OCI-LY1 (cell line): ENCODE measurements around the gene CDH20.

Source experiments
- H2AFZ ChIP-seq: fragments of 200-600 bp; sonication (generic), shearing (Covaris generic); 2 replicates; pipeline ENCODE4 v1.6.0; 2014; ENCODE audit warnings: antibody characterized with exemption, mild to moderate bottlenecking, low read length
- H3F3A ChIP-seq: fragments of 200-600 bp; sonication (generic), shearing (Covaris generic); 2 replicates; pipeline ENCODE4 v1.6.0; 2014; ENCODE audit warnings: mild to moderate bottlenecking, antibody characterized with exemption, low read length, moderate library complexity; ENCODE audit not compliant: insufficient read depth
- H3K27ac ChIP-seq: fragments of 200-600 bp; sonication (generic); 2 replicates; pipeline ENCODE4 v1.5.1; 2014; ENCODE audit warnings: low read length, mixed run types, mild to moderate bottlenecking, low read depth; ENCODE audit not compliant: poor library complexity, severe bottlenecking
- H3K27me3 ChIP-seq: fragments of 200-600 bp; sonication (generic); 2 replicates; pipeline ENCODE4 v1.6.0; 2014; ENCODE audit warnings: antibody characterized with exemption, mild to moderate bottlenecking, low read length, moderate library complexity; ENCODE audit not compliant: insufficient read depth
- H3K36me3 ChIP-seq: fragments of 200-600 bp; sonication (generic); 2 replicates; pipeline ENCODE4 v1.6.1; 2014; ENCODE audit warnings: mild to moderate bottlenecking, antibody characterized with exemption, low read length, moderate library complexity, mixed read lengths; ENCODE audit not compliant: insufficient read depth
- H3K4me1 ChIP-seq: fragments of 200-600 bp; sonication (generic); 2 replicates; pipeline ENCODE4 v1.5.1; 2014; ENCODE audit warnings: mild to moderate bottlenecking, low read length, moderate library complexity; ENCODE audit not compliant: insufficient read depth, severe bottlenecking
- H3K4me2 ChIP-seq: fragments of 200-600 bp; sonication (generic), shearing (Covaris generic); 2 replicates; pipeline ENCODE4 v1.6.1; 2014; ENCODE audit warnings: low read length
- H3K4me3 ChIP-seq: fragments of 200-600 bp; sonication (generic); 2 replicates; pipeline ENCODE4 v1.5.1; 2014; ENCODE audit warnings: low read length, low read depth, mild to moderate bottlenecking, mixed read lengths; ENCODE audit not compliant: poor library complexity, severe bottlenecking
- H3K79me2 ChIP-seq: fragments of 200-600 bp; shearing (Covaris generic); 2 replicates; pipeline ENCODE4 v1.6.1; 2016; ENCODE audit warnings: mixed run types, low read length, mixed read lengths; ENCODE audit not compliant: insufficient read depth
- H3K9ac ChIP-seq: fragments of 200-600 bp; sonication (generic), shearing (Covaris generic); 2 replicates; pipeline ENCODE4 v1.6.1; 2014; ENCODE audit warnings: mild to moderate bottlenecking, low read length, mixed read lengths
- H3K9me2 ChIP-seq: fragments of 200-600 bp; sonication (generic), shearing (Covaris generic); 2 replicates; pipeline ENCODE4 v1.6.1; 2014; ENCODE audit warnings: low read depth, mild to moderate bottlenecking, low read length, mixed read lengths
- H3K9me3 ChIP-seq: fragments of 200-600 bp; shearing (Covaris generic); 2 replicates; pipeline ENCODE4 v1.6.1; 2014; ENCODE audit warnings: low read length, mixed read lengths
- H4K20me1 ChIP-seq: fragments of 200-600 bp; sonication (generic), shearing (Covaris generic); 2 replicates; pipeline ENCODE4 v1.6.0; 2016; ENCODE audit warnings: mild to moderate bottlenecking, low read length; ENCODE audit not compliant: insufficient read depth
- CTCF ChIP-seq: fragments of 200-600 bp; sonication (generic), shearing (Covaris generic); IDR thresholded peaks from 2 replicates; pipeline ENCODE4 v1.5.1; 2017; ENCODE audit warnings: mild to moderate bottlenecking, antibody characterized with exemption, low read length, moderate library complexity, mixed read lengths
- EZH2 ChIP-seq: fragments of 200-600 bp; sonication (generic), shearing (Covaris generic); IDR thresholded peaks from 2 replicates; pipeline ENCODE4 v1.8.0; 2017; ENCODE audit warnings: borderline replicate concordance, mixed run types, mild to moderate bottlenecking, antibody characterized with exemption, low read length, moderate library complexity, mixed read lengths

Gene CDH20

GRCh38 chr18:61464551-61465142 is 131.4 kb downstream of the CDH20 start:
- no peak overlapping the region for H3K27ac ChIP-seq
- no peak for TF ChIP-seq EZH2
- TF ChIP-seq CTCF: no peak
- no peak overlapping the region for H2AFZ ChIP-seq
- no peaks in the 10 kb centered on the region for H3K4me1 ChIP-seq
- no peaks in the 10 kb centered on the region for H3K9me3 ChIP-seq
- H3K79me2 ChIP-seq: no peaks in the 10 kb centered on the region
- no peaks in the 10 kb centered on the region for H3F3A ChIP-seq
- no peak overlapping the region for H3K4me2 ChIP-seq
- H3K4me3 ChIP-seq: no peak overlapping the region
- H3K27me3 ChIP-seq: no peaks in the 10 kb centered on the region
- no peaks in the 10 kb centered on the region for H3K36me3 ChIP-seq
- no peaks in the 10 kb centered on the region for H3K9me2 ChIP-seq
- H4K20me1 ChIP-seq: no peaks in the 10 kb centered on the region
- no peak overlapping the region for H3K9ac ChIP-seq

GRCh38 chr18:61466736-61467135 is 133.5 kb downstream of the CDH20 start:
- no peaks in the 10 kb centered on the region for H3K9me3 ChIP-seq
- no peaks in the 10 kb centered on the region for H3K9me2 ChIP-seq
- H4K20me1 ChIP-seq: no peaks in the 10 kb centered on the region
- no peak overlapping the region for H3K4me2 ChIP-seq
- no peaks in the 10 kb centered on the region for H3K36me3 ChIP-seq
- no peak overlapping the region for H3K9ac ChIP-seq
- H3F3A ChIP-seq: no peaks in the 10 kb centered on the region
- no peak for TF ChIP-seq CTCF
- TF ChIP-seq EZH2: no peak
- H2AFZ ChIP-seq: no peak overlapping the region
- H3K79me2 ChIP-seq: no peaks in the 10 kb centered on the region
- H3K4me3 ChIP-seq: no peak overlapping the region
- H3K4me1 ChIP-seq: no peaks in the 10 kb centered on the region
- no peaks in the 10 kb centered on the region for H3K27me3 ChIP-seq
- no peak overlapping the region for H3K27ac ChIP-seq

DNA sequence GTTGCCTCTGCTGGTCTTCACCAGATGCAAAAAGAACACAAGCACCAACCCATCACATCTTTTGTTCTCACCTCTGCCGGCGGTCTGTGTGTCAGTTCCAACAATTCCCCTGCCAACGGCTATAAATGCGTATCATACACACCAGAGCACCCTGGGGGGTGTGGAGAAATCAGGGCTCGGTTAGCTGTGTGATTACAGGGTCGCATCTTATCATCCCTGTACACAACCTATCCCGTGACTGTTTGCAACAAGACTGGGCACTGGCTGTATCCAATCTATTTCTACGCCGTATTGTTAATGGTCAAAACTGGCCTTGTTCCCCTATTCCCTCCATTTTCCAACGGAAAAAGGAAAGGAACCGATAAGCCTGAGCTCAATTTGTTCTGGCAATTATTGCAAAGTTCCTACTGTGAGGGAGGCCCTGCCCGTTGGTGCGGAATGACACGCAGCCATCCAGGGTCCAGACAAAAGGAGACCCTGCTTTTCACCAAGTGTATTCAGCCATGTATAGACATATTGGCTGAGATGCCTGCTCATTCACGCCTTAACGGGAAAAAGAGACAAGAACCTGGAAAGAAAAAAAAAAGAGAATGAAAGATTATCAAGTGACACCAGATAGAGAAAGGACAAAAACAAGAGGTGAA is 136.9 kb downstream of the CDH20 start:
- no peak overlapping the region for H3K4me3 ChIP-seq
- no peaks in the 10 kb centered on the region for H3K9me3 ChIP-seq
- no peaks in the 10 kb centered on the region for H3K27me3 ChIP-seq
- no peaks in the 10 kb centered on the region for H3K4me1 ChIP-seq
- H3F3A ChIP-seq: no peaks in the 10 kb centered on the region
- no peaks in the 10 kb centered on the region for H4K20me1 ChIP-seq
- H3K27ac ChIP-seq: no peak overlapping the region
- no peaks in the 10 kb centered on the region for H3K79me2 ChIP-seq
- no peak overlapping the region for H3K9ac ChIP-seq
- TF ChIP-seq CTCF (no peak), EZH2 (no peak)
- H3K4me2 ChIP-seq: no peak overlapping the region
- no peaks in the 10 kb centered on the region for H3K36me3 ChIP-seq
- H2AFZ ChIP-seq: no peak overlapping the region
- no peaks in the 10 kb centered on the region for H3K9me2 ChIP-seq
